ENCODE results near the gene SCG2.

GRCh38 chr2:223633656-223634055 lies 31.5 kb upstream of the SCG2 start:
- TF ChIP-seq POLR2AphosphoS5 (IDR thresholded peaks at IDR 0.05; ENCODE audit: borderline replicate concordance, low read depth, low read length): no peak
- no peak for TF ChIP-seq EZH2 (IDR thresholded peaks at IDR 0.05)
